C4-2B (cell line): ENCODE data around the gene TRERF1.

ENCODE experiments used
- H3K27ac ChIP-seq: fragments of 450-650 bp; 2 replicates; pipeline ENCODE4 v1.5.1; 2017
- ZFX ChIP-seq: fragments of 450-650 bp; IDR thresholded peaks from 2 replicates; pipeline ENCODE4 v1.6.1; 2017
- TF ChIP-seq, protein P1 (sequence below): fragments of 450-650 bp; conservative IDR thresholded peaks from 2 replicates; pipeline ENCODE4 v1.5.1; 2017; ENCODE audit warnings: mild to moderate bottlenecking

Gene TRERF1

DNA sequence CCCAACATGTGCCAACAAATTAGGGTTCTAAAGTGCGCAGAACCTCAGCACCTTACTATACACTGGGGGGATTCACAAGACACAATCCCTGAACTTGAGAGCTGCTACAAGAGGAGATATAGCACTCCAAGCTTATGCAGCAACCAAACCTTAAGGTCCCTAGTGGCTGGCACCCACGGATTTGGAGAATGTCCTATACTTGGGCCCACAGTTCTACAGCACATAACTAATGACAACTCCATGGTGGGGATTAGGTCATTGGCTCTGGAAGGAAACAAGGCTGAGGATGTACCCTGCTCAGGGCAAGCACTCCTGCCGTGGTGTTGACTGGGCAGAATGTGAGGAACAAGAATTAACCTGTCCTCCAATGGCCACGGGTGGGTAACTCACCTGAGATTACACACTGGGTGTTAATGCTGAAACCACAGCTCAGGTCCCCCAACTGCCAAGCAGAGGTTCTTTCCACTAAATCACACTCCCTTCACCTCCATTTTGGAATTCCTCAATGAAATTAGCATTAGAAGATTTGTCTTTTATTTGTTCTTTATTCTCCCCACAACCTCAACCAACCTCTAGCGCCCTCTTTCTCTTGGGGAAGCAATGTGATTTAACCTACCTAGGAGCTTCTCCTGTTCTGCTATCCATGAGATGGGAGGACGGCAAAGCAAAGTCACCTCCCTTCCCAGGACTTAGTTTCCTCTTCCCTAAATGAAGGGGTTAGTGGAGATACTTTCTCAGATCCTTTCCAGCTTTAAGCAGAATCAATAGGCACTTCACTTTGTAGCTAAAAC is 32.0 kb downstream of the TRERF1 start:
- no peak overlapping the region for H3K27ac ChIP-seq
- no peak for TF ChIP-seq ZFX
- TF ChIP-seq, protein P1, sequence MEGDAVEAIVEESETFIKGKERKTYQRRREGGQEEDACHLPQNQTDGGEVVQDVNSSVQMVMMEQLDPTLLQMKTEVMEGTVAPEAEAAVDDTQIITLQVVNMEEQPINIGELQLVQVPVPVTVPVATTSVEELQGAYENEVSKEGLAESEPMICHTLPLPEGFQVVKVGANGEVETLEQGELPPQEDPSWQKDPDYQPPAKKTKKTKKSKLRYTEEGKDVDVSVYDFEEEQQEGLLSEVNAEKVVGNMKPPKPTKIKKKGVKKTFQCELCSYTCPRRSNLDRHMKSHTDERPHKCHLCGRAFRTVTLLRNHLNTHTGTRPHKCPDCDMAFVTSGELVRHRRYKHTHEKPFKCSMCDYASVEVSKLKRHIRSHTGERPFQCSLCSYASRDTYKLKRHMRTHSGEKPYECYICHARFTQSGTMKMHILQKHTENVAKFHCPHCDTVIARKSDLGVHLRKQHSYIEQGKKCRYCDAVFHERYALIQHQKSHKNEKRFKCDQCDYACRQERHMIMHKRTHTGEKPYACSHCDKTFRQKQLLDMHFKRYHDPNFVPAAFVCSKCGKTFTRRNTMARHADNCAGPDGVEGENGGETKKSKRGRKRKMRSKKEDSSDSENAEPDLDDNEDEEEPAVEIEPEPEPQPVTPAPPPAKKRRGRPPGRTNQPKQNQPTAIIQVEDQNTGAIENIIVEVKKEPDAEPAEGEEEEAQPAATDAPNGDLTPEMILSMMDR, result no peak

- no peak for TF ChIP-seq ZFX
- TF ChIP-seq, protein P1, result no peak
- no peak overlapping the region for H3K27ac ChIP-seq
Measured at GRCh38 chr6:42418724-42419123, 33.0 kb downstream of the TRERF1 start.

GRCh38 chr6:42417641-42418112 is 34.0 kb downstream of the TRERF1 start:
- H3K27ac ChIP-seq, result no peak overlapping the region
- TF ChIP-seq ZFX, result no peak
- TF ChIP-seq, protein P1, result no peak

DNA sequence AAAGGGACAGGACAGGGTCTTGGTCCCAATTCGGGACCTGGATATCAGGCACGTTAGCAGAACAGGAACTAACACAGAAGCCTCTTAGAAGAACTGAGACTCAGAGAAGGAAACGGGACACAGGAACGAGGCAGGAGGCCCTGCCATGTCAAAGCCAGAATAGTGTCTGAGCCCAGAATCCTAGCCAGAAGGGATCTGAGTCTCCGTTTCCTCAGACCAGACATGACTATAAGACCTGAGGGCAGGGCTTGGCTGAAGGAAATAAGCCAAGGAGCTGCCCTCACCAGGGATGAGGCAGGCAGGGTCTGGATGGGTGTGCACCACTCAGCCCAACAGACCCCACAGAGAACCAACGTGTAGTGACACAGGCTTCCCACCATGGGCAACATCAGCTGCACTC is 40.3 kb downstream of the TRERF1 start:
- TF ChIP-seq, protein P1, result no peak
- no peak for TF ChIP-seq ZFX
- no peak overlapping the region for H3K27ac ChIP-seq

- no peak overlapping the region for H3K27ac ChIP-seq
- TF ChIP-seq, protein P1, result no peak
- no peak for TF ChIP-seq ZFX
Measured at GRCh38 chr6:42410861-42411260, 40.9 kb downstream of the TRERF1 start.

DNA sequence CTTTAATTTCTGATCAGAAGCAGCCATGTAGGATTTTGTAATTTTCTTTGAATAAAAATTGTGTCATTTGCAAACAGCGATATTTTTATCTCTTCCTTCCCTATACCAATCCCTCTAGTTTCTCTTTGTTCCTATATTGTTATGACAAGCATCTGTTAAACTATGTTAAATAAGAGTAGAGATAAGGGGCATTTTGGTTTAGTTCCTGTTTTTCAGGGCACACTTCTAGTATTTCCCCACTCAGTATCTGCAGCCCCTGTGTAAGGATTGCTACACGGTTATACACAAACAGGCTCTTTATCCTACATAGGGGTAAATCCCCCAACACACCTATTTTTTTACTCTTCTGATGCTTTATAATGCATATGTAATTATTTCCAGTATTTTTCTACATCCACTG is 42.1 kb downstream of the TRERF1 start:
- H3K27ac ChIP-seq, result no peak overlapping the region

DNA sequence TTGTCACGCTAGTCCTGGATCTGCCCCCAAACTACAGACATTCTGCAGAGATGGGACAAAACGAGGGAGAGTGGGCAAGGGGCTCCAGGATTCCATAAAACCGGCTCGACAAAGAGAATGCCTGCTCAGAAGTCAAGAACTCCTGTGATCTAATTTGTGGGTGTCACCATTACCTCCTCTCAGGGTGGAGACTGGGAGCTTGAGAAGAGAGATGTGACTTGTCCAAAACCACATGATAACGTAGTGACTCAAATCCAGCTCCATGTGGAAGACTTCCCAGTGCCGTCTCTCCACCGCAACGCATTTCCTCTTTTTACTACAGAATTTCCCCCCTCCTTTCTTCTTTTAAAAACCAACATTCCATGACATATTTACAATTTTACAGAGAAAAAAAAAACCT is 44.3 kb downstream of the TRERF1 start:
- TF ChIP-seq, protein P1, result no peak
- no peak for TF ChIP-seq ZFX
- no peak overlapping the region for H3K27ac ChIP-seq

More for the DNA sequence above, 42.1 kb downstream of the TRERF1 start:
- TF ChIP-seq, protein P1, result no peak
- no peak for TF ChIP-seq ZFX
